AG09319 (cell line): ENCODE results near the gene TRAPPC6A.
"Not testable (repeated sequence)": the region's sequence is repeated elsewhere in the genome, so short reads cannot be mapped to it uniquely, and the experiment has no call there.

Experiments used
- DNase-seq: peaks from one replicate; pipeline ENCODE4 v3.0.0-alpha.2; 2010; ENCODE audit warnings: low read depth; ENCODE audit errors: extremely low read depth
- TF ChIP-seq, protein P1 (sequence below): IDR thresholded peaks from 2 replicates; pipeline ENCODE4 v1.5.1; 2011; ENCODE audit warnings: low read depth, mild to moderate bottlenecking, inconsistent platforms, low read length, moderate library complexity

TRAPPC6A gene

DNA sequence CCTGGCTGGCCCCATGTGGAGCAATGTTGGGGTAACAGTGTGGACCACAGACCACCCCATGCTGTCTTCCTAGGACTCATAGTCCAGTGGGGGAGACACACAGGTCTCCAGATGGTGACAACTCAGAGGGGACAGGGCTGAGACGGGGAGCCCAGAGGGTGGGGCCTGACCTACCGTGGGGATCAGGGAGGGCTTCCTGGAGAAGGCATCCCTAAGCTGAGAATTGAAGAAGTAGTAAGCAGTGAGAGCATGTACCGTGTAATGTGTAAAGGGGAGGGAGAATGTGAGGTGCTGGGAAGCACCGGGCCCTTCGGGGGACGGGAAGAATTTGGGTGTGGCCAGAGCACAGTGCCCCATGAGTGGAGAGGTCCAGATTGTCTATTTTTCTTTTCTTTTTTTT is 54.0 kb downstream of the TRAPPC6A start:
- no peak for DNase-seq
- TF ChIP-seq, protein P1, sequence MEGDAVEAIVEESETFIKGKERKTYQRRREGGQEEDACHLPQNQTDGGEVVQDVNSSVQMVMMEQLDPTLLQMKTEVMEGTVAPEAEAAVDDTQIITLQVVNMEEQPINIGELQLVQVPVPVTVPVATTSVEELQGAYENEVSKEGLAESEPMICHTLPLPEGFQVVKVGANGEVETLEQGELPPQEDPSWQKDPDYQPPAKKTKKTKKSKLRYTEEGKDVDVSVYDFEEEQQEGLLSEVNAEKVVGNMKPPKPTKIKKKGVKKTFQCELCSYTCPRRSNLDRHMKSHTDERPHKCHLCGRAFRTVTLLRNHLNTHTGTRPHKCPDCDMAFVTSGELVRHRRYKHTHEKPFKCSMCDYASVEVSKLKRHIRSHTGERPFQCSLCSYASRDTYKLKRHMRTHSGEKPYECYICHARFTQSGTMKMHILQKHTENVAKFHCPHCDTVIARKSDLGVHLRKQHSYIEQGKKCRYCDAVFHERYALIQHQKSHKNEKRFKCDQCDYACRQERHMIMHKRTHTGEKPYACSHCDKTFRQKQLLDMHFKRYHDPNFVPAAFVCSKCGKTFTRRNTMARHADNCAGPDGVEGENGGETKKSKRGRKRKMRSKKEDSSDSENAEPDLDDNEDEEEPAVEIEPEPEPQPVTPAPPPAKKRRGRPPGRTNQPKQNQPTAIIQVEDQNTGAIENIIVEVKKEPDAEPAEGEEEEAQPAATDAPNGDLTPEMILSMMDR, result no peak

DNA sequence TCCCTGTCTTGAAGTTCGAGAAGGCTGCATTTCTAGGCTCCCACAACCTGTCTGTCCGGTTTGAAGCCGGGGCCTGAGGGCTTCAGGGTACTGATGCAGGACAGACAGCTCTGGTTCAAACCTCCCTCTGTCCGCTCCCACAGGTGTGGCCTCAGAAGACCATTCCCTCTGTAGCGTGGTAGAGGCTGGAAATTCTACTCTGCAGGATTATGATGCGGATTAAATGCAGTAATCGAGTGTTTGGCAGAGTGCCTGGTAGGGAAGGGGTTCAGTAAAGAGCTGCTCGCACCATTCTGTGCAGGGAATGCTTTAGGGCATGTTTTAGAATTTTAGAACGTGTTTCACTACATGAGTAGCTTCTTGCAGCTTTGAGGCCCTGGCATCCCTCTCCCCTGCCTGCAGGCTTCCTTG is 54.6 kb downstream of the TRAPPC6A start:
- TF ChIP-seq, protein P1, result no peak
- no peak for DNase-seq

DNA sequence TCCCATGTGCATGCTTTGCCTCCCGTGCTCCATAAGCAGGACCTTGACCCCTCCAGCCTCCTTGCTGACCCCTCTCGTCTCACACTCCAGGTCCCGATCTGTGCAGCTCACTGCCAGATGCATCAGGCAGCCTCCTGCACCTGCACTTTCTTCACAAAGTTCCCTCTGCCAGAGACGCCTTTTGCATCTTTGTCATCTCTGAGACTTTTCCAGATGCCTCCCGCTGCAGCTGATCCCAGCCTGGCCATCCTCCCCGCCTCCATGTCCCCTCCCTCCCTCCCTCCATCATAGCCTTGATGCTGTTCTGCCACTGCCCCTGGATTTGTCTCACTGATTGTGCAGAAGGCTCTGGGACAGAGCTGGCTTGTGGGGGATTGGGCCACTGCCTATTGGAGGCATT is 55.2 kb downstream of the TRAPPC6A start:
- no peak for DNase-seq
- TF ChIP-seq, protein P1, result no peak

DNA sequence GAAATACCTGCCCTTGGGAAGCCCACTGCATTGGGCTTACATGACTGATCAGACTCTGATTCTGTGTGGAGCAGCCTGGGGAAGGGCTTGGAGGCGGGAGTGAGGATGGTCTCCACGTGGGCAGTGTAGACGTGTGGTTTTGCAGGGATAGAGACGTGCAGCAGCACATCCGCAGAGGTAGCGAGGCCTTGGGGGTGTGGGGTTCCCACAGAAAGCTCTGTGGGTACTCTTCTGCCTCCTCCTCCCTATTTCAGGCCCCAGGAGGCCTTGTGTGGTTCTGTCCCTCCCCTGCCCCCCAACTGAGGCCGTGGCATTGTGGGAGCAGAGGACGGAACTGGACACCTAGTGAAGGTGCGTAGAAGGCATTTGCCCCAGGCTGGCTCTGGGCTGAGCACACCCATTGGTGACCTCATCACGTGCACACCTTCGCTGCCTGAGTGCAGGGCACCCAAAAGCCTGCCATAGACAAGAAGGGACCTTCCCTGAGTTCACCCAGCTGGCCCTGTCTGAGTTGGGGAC is 56.2 kb downstream of the TRAPPC6A start:
- no peak for DNase-seq
- TF ChIP-seq, protein P1, result no peak

DNA sequence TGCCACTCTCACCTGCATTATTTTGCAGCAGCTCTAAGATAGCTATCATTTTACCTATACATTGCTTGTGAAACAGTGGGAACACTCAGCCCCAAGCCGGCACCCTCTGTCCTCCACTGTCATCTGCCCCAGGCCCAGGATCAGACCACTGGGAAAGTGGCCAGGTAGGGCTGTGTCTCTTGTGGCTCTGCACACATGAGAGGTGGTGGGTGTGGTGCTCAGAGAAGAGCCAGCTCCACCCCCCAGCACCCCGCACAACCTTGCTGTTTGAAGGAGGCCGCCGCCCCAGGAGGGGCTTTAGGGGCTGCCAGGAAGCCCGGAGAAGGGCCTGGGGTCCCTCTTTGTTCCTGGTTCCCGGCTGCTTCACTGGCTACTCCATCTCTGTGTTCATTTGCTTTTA is 58.5 kb downstream of the TRAPPC6A start:
- DNase-seq, result no peak
- TF ChIP-seq, protein P1, result no peak

DNA sequence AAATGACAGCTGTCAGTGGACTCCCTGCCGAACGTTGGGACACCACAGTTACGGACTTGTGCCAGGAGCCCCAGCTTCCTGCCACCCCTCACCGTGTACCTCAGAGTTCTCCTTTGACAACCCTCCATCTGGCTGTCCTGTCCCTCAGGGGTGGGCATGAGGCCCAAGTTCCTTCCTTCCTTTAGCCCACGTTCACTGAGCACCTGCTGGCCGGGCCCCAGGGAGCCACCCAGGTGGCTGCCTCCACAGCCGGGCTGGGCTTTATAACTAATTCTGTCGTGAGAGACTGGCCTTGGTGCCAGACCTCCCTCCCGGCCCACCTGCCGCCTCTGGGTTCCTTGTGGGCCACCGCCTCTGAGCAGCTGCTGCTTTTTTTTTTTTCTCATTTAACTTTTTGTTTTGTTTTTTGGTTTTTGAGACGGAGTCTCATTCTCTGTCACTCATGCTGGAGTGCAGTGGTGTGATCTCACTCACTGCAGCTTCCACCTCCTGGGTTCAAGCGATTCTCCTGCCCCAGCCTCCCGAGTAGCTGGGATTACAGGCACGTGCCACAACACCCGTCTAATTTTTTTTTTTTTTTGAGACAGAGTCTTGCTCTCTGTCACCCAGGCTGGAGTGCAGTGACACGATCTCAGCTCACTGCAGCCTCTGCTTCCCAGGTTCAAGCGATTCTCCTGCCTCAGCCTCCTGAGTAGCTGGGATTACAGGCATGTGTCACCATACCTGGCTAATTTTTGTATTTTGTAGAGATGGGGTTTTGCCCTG is 59.3 kb downstream of the TRAPPC6A start:
- not testable (repeated sequence) for DNase-seq

DNA sequence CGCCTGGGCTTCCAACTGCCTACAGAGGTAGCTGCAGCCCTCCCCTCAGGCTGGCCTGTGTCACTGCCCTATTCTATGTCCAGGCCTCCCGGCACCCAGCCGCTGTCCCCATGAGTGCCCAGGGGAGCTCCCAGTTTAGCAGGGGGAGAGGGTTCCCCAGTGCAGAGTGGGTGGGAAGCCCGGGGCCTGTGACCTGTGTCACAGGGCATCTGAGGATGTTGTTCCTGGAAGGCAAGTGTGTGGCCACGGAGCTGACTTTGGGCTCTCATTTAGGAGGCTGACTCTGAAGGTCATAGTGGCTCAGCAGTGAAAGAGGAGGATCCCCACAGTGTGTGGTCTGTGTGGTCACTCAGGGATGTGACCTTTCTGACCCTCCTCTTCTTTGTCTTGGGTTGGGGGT is 59.9 kb downstream of the TRAPPC6A start:
- no peak for DNase-seq
- TF ChIP-seq, protein P1, result no peak

DNA sequence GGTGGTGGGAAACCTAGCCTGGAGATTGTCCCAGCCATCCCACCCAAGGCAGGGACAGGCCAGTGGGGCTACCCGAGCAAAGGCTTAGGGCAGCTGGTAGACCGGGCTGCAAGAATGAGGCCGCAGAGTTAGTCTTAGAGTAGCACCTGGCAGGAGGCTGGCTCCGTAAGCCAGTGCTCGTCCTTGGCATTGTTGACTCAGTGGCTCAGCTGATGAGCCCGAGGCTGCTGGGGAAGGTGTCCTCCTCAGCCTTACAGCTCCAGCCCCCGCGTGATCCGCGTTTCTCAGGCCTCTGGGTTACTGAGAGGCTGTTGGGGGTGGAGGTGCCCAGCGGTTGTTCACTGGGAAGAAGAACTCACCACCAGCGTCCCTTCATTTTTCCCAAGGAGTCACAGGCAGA is 60.4 kb downstream of the TRAPPC6A start:
- DNase-seq, result no peak
- TF ChIP-seq, protein P1, result no peak
